SU-DHL-6 (cell line): Measurements from ENCODE around the gene OR2M5.

Experiments used
- H2AFZ ChIP-seq: fragments of 200-600 bp; sonication (generic); 2 replicates; pipeline ENCODE4 v1.6.1; 2014; ENCODE audit warnings: low read depth, mild to moderate bottlenecking, moderate library complexity, mixed read lengths, antibody characterized with exemption, low read length; ENCODE audit not compliant: severe bottlenecking
- H3F3A ChIP-seq: fragments of 200-600 bp; shearing (Covaris generic); 2 replicates; pipeline ENCODE4 v1.6.0; 2016; ENCODE audit warnings: antibody characterized with exemption, mild to moderate bottlenecking; ENCODE audit not compliant: insufficient read depth
- H3K27ac ChIP-seq: fragments of 200-600 bp; sonication (generic); 2 replicates; pipeline ENCODE4 v1.5.1; 2016; ENCODE audit warnings: low read depth, mild to moderate bottlenecking, low read length, moderate library complexity, mixed read lengths
- H3K27me3 ChIP-seq: fragments of 200-600 bp; sonication (generic), shearing (Covaris generic); 2 replicates; pipeline ENCODE4 v1.6.0; 2014; ENCODE audit warnings: mild to moderate bottlenecking, low read length
- H3K36me3 ChIP-seq: fragments of 200-600 bp; sonication (generic); 2 replicates; pipeline ENCODE4 v1.6.1; 2014; ENCODE audit warnings: mild to moderate bottlenecking, low read length, mixed read lengths
- H3K4me2 ChIP-seq: fragments of 300-600, 200-600 bp; shearing (Covaris generic), sonication (generic); 2 replicates; pipeline ENCODE4 v1.6.0; 2014; ENCODE audit warnings: low read length, low read depth, mild to moderate bottlenecking; ENCODE audit not compliant: poor library complexity, severe bottlenecking
- H3K4me3 ChIP-seq: fragments of 200-600 bp; sonication (generic); 2 replicates; pipeline ENCODE4 v1.5.1; 2014; ENCODE audit warnings: antibody characterized with exemption, low read length, mild to moderate bottlenecking, mixed read lengths; ENCODE audit not compliant: insufficient read depth, poor library complexity, severe bottlenecking
- H3K79me2 ChIP-seq: fragments of 200-600 bp; sonication (generic); 2 replicates; pipeline ENCODE4 v1.6.1; 2014; ENCODE audit warnings: mild to moderate bottlenecking, low read length, moderate library complexity; ENCODE audit not compliant: insufficient read depth
- H3K9ac ChIP-seq: fragments of 200-600 bp; sonication (generic); 2 replicates; pipeline ENCODE4 v1.7.0; 2014; ENCODE audit warnings: mild to moderate bottlenecking, low read length
- H3K9me2 ChIP-seq: fragments of 200-600 bp; sonication (generic); replicated peaks from 2 replicates; pipeline ENCODE4 v1.6.1; 2014; ENCODE audit warnings: low read length; ENCODE audit not compliant: insufficient read depth
- H3K9me3 ChIP-seq: fragments of 200-600 bp; sonication (generic); 2 replicates; pipeline ENCODE4 v1.6.1; 2014; ENCODE audit warnings: low read length, mixed read lengths; ENCODE audit not compliant: insufficient read depth
- H4K20me1 ChIP-seq: fragments of 200-600 bp; sonication (generic); 2 replicates; pipeline ENCODE4 v1.6.1; 2014; ENCODE audit warnings: low read depth, mild to moderate bottlenecking, antibody characterized with exemption, low read length, moderate library complexity, mixed read lengths
- CTCF ChIP-seq: fragments of 200-600 bp; sonication (generic); IDR thresholded peaks from one replicate; pipeline ENCODE4 v1.5.1; 2017; ENCODE audit warnings: antibody characterized with exemption, mild to moderate bottlenecking, low read length, moderate library complexity; ENCODE audit not compliant: insufficient read depth, poor library complexity, severe bottlenecking
- EZH2phosphoT487 ChIP-seq: fragments of 200-600 bp; sonication (generic), shearing (Covaris generic); conservative IDR thresholded peaks from 2 replicates; pipeline ENCODE4 v1.6.1; 2018; ENCODE audit warnings: mild to moderate bottlenecking, antibody characterized with exemption, low read length, moderate library complexity, mixed read lengths

OR2M5 gene

GRCh38 chr1:248111157-248111556 is 33.8 kb upstream of the OR2M5 start:
- H3K27me3 ChIP-seq, result no peaks in the 10 kb centered on the region
- no peak overlapping the region for H3K4me2 ChIP-seq
- no peak for TF ChIP-seq EZH2phosphoT487
- no peak for TF ChIP-seq CTCF
- no peak overlapping the region for H3K4me3 ChIP-seq
- H3K9ac ChIP-seq, result no peak overlapping the region
- H3F3A ChIP-seq, result no peaks in the 10 kb centered on the region
- H3K79me2 ChIP-seq, result no peaks in the 10 kb centered on the region
- no peak overlapping the region for H2AFZ ChIP-seq
- peaks cover 14% of the 10 kb centered on the region; the same call in 1 of the 2 replicates for H3K9me3 ChIP-seq
- H3K9me2 ChIP-seq, result no peaks in the 10 kb centered on the region
- no peak overlapping the region for H3K27ac ChIP-seq
- no peaks in the 10 kb centered on the region for H3K36me3 ChIP-seq
- no peaks in the 10 kb centered on the region for H4K20me1 ChIP-seq

GRCh38 chr1:248114890-248115289 is 30.1 kb upstream of the OR2M5 start:
- TF ChIP-seq EZH2phosphoT487, result no peak
- TF ChIP-seq CTCF, result no peak
- Histone ChIP-seq H2AFZ (no peak overlapping the region), H3F3A (no peaks in the 10 kb centered on the region), H3K9me3 (peaks cover 14% of the 10 kb centered on the region; the same call in 1 of the 2 replicates), H3K4me3 (no peak overlapping the region), H3K27ac (no peak overlapping the region), H3K36me3 (no peaks in the 10 kb centered on the region), H3K27me3 (no peaks in the 10 kb centered on the region), H3K9me2 (no peaks in the 10 kb centered on the region), H4K20me1 (no peaks in the 10 kb centered on the region), H3K79me2 (no peaks in the 10 kb centered on the region), H3K9ac (no peak overlapping the region), H3K4me2 (no peak overlapping the region)

- H3K27ac ChIP-seq, result no peak overlapping the region
- H3K79me2 ChIP-seq, result no peaks in the 10 kb centered on the region
- H3F3A ChIP-seq, result no peaks in the 10 kb centered on the region
- H3K9me3 ChIP-seq, result no peaks in the 10 kb centered on the region
- H3K9me2 ChIP-seq, result no peaks in the 10 kb centered on the region
- no peak overlapping the region for H3K4me2 ChIP-seq
- H2AFZ ChIP-seq, result no peak overlapping the region
- H3K4me3 ChIP-seq, result no peak overlapping the region
- no peaks in the 10 kb centered on the region for H3K27me3 ChIP-seq
- TF ChIP-seq CTCF, result no peak
- H3K9ac ChIP-seq, result no peak overlapping the region
- H3K36me3 ChIP-seq, result no peaks in the 10 kb centered on the region
- no peaks in the 10 kb centered on the region for H4K20me1 ChIP-seq
Measured at GRCh38 chr1:248127653-248128052, 17.3 kb upstream of the OR2M5 start.

- no peak overlapping the region for H3K9ac ChIP-seq
- H3F3A ChIP-seq, result no peaks in the 10 kb centered on the region
- no peaks in the 10 kb centered on the region for H3K27me3 ChIP-seq
- no peaks in the 10 kb centered on the region for H3K9me3 ChIP-seq
- H3K79me2 ChIP-seq, result no peaks in the 10 kb centered on the region
- H3K36me3 ChIP-seq, result no peaks in the 10 kb centered on the region
- TF ChIP-seq CTCF, result no peak
- no peak for TF ChIP-seq EZH2phosphoT487
- H3K27ac ChIP-seq, result no peak overlapping the region
- H3K4me2 ChIP-seq, result no peak overlapping the region
- H4K20me1 ChIP-seq, result no peaks in the 10 kb centered on the region
- H3K9me2 ChIP-seq, result no peaks in the 10 kb centered on the region
- no peak overlapping the region for H2AFZ ChIP-seq
- no peak overlapping the region for H3K4me3 ChIP-seq
Measured at GRCh38 chr1:248136811-248137210, 8.1 kb upstream of the OR2M5 start.
